ENCODE results near the gene PMS1. TPM values are rescaled to one million over a fixed set of nuclear protein-coding genes. Genes with fewer than 3 reads are reported as not detected.

Gene PMS1
- total RNA-seq, 4 donors from 2014 or later = 13.6 to 47.0 (median 14.5) TPM

- no peaks in the 10 kb centered on the region for H3K9me3 ChIP-seq
- no peaks in the 10 kb centered on the region for H3K4me1 ChIP-seq
- no peak for TF ChIP-seq CTCF (IDR thresholded peaks at IDR 0.05)
- TF ChIP-seq POLR2A (IDR thresholded peaks at IDR 0.05) = no peak
- H3K27ac ChIP-seq = no peak overlapping the region
- no peak overlapping the region for H3K4me3 ChIP-seq
- no peaks in the 10 kb centered on the region for H3K27me3 ChIP-seq
- H3K36me3 ChIP-seq = no peaks in the 10 kb centered on the region
- DNase-seq = no peak
Measured at GRCh38 chr2:189899101-189899500, 114.9 kb downstream of the PMS1 start.

- Histone ChIP-seq H3K27ac (no peak overlapping the region), H3K4me3 (no peak overlapping the region), H3K9me3 (no peaks in the 10 kb centered on the region), H3K4me1 (no peaks in the 10 kb centered on the region), H3K36me3 (no peaks in the 10 kb centered on the region), H3K27me3 (no peaks in the 10 kb centered on the region)
- no peak for TF ChIP-seq CTCF (IDR thresholded peaks at IDR 0.05)
- TF ChIP-seq POLR2A (IDR thresholded peaks at IDR 0.05) = no peak
- no peak for DNase-seq
Measured at GRCh38 chr2:189900726-189901125, 116.5 kb downstream of the PMS1 start.

- TF ChIP-seq POLR2A (IDR thresholded peaks at IDR 0.05) (no peak), CTCF (IDR thresholded peaks at IDR 0.05) (no peak)
- H3K9me3 ChIP-seq = no peaks in the 10 kb centered on the region
- H3K4me1 ChIP-seq = no peaks in the 10 kb centered on the region
- no peak overlapping the region for H3K27ac ChIP-seq
- no peak for DNase-seq
- H3K36me3 ChIP-seq = no peaks in the 10 kb centered on the region
- H3K4me3 ChIP-seq = no peak overlapping the region
- no peaks in the 10 kb centered on the region for H3K27me3 ChIP-seq
Measured at GRCh38 chr2:189901664-189902063, 117.4 kb downstream of the PMS1 start.

GRCh38 chr2:189913821-189914220 is 129.6 kb downstream of the PMS1 start:
- no peaks in the 10 kb centered on the region for H3K4me1 ChIP-seq
- TF ChIP-seq POLR2A (IDR thresholded peaks at IDR 0.05) (no peak), CTCF (IDR thresholded peaks at IDR 0.05) (no peak)
- no peaks in the 10 kb centered on the region for H3K9me3 ChIP-seq
- DNase-seq = no peak
- no peaks in the 10 kb centered on the region for H3K36me3 ChIP-seq
- H3K4me3 ChIP-seq = no peak overlapping the region
- no peak overlapping the region for H3K27ac ChIP-seq
- H3K27me3 ChIP-seq = no peaks in the 10 kb centered on the region

- Histone ChIP-seq H3K36me3 (no peaks in the 10 kb centered on the region), H3K27ac (no peak overlapping the region), H3K4me1 (no peaks in the 10 kb centered on the region), H3K4me3 (no peak overlapping the region), H3K27me3 (no peaks in the 10 kb centered on the region), H3K9me3 (no peaks in the 10 kb centered on the region)
- DNase-seq = no peak
- TF ChIP-seq POLR2A (IDR thresholded peaks at IDR 0.05) (no peak), CTCF (IDR thresholded peaks at IDR 0.05) (no peak)
Measured at GRCh38 chr2:189916651-189917050, 132.4 kb downstream of the PMS1 start.

Other genes with a start within 250 kb of the PMS1 start
- gene SLC40A1, start 203.7 kb upstream of the PMS1 start, total RNA-seq = 100 to 1,000 TPM in 3 of 4 donors, 10 to 100 TPM in 1; 69.8 to 208 (median 149) TPM
- 10 to 100 TPM; 20.4 to 49.5 (median 29.3) TPM for gene ASNSD1, start 123.0 kb upstream of the PMS1 start, total RNA-seq
- gene ANKAR, start 109.8 kb upstream of the PMS1 start, total RNA-seq = 10 to 100 TPM in 3 of 4 donors, 1 to 10 TPM in 1; 6.6 to 20.5 (median 15.9) TPM
- gene OSGEPL1, start 21.7 kb upstream of the PMS1 start, total RNA-seq = 1 to 10 TPM; 3.0 to 9.9 (median 4.3) TPM
- 100 to 1,000 TPM in 1 of 4 donors, 10 to 100 TPM in 3; 73.4 to 102 (median 87.6) TPM for gene ORMDL1, start 111 bp upstream of the PMS1 start, total RNA-seq